PC-3 (cell line): ENCODE measurements around the gene MMP3.

Experiments
- CTCF ChIP-seq: fragments of 300-600 bp; sonication (generic); conservative IDR thresholded peaks from 2 replicates; pipeline ENCODE4 v1.5.1; 2017; ENCODE audit warnings: antibody characterized with exemption, low read depth, mild to moderate bottlenecking, low read length
- EZH2 ChIP-seq: fragments of 300-600 bp; sonication (generic); IDR thresholded peaks from one replicate; pipeline ENCODE4 v1.6.1; 2017; ENCODE audit warnings: antibody characterized with exemption, mild to moderate bottlenecking, low read length; ENCODE audit not compliant: unreplicated experiment
- EZH2phosphoT487 ChIP-seq: fragments of 300-600 bp; sonication (generic); IDR thresholded peaks from 2 replicates; pipeline ENCODE4 v1.6.1; 2018; ENCODE audit warnings: mild to moderate bottlenecking, antibody characterized with exemption, low read length, borderline replicate concordance

- TF ChIP-seq CTCF (no peak), EZH2phosphoT487 (no peak), EZH2 (no peak)
Observed at GRCh38 chr11:102874852-102875251, 31.4 kb upstream of the MMP3 start, which contains the start of gene MMP12.
